GM18867 (cell line): Measurements from ENCODE around the gene RALGAPA2.

ENCODE experiments used
- ATAC-seq: cut with Tn5 transposase; IDR thresholded peaks from one replicate; pipeline ENCODE4 v1.9.1; 2021; ENCODE audit warnings: mild to moderate bottlenecking, moderate library complexity; ENCODE audit not compliant: unreplicated experiment

RALGAPA2 gene

DNA sequence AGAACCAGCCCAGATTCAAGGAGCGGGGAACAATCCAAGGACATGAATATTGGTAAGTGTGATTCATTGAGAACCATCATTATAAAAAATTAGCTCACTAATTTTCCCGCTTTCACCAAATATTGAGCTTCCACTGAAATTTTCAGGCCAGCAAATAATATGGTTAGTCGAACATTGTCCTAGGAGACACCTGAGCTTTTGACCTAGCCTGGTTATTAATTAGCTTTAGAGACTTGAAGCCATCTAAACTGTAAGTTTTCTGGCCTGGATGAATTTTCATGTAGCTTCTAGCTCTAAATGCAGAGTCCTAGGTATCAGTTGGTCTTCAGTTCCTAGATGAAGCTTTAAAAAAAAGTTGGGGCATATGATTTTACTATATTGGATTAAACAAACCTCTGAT is 17.1 kb upstream of the RALGAPA2 start:
- ATAC-seq: no peak

DNA sequence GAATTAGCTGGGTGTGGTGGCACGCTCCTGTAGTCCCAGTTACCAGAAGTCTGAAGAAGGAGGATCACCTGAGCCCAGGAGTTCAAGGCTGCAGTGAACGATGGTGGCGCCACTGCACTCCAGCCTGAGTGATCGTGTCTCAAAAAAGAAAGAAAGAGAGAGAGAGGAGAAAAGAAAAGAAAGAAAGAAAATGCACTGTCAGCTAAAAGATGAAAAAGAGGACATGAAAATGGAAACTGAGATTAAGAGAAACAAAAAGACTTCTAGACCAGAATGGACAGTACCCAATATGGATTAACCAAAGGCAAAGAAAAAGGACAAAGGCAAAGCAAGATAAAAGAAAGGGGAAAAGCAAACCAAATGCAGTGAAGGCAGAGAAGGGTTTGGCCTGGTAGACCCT is 9.0 kb upstream of the RALGAPA2 start:
- ATAC-seq: no peak

GRCh38 chr20:20720158-20720557 is 7.7 kb upstream of the RALGAPA2 start:
- no peak for ATAC-seq

GRCh38 chr20:20719411-20719810 is 7.0 kb upstream of the RALGAPA2 start:
- ATAC-seq: no peak

DNA sequence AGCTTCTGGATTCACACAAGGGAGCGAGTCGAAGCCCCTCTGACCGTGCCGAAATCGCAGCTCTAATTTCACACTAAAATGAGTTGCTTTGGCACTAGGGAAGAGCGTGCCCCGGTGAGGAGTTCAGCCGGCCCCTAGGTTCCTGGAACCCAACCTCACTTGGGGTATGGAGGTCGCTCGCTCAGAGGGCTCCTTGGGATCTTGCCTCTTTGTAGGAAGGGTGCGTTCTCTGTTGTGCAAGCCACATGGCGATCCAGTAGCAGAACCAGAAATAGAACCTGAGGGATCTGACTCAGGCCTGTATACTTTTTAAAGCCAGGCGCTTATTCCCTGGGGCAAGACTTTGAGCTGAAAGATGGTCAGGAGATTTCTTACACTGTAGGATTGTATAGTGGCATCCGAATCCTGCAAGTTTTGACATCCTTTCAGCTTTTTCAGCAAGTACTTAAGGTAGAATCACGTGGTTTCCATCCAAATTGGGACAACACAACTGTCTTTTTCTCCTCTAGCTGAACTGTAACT is 861 bp upstream of the RALGAPA2 start:
- ATAC-seq: no peak

DNA sequence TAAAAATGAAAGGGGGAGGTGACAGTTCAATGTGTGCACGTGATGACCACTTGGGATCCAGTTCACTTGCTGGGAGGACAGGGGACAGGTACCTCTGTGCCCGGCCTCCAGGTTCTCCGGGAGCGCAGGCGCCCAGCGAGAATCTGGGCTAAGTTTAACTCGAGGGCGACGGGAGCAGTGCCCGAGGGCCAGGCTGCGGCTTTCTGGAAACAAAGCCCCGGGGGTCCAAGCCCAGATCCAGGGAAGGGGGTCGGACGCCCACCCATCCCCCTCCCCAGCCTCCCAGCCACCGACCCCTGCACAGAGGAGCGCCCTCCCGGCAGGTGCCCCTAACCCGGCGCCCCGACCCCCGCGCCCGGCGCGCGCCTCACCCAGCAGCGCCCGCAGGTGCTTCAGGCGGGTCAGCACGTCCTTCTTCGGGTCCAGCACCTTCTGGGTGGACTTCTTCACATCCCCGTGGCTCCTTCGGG is 405 bp downstream of the RALGAPA2 start:
- peak; percentile 3 for ATAC-seq

DNA sequence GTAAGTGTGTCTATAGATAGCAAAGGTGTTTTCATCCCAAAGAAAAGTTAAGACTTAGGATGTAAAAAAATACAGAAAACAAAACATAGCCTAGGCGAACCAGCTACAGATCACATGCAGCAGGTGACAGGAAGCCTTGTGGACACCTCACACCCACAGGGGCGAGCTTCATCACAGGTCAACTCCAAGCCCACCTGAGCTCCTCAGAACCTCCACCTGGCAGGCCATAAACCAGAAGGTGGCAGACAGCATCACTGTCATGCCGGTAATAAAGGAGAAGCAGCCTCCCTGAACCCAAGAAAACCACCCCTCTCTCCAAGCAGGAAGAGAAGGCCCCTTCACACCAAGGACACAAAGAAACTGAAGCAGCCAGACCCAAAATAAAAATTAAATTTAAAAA is 1.0 kb downstream of the RALGAPA2 start:
- ATAC-seq: no peak

- no peak for ATAC-seq
Observed at GRCh38 chr20:20710443-20711315, 1.8 kb downstream of the RALGAPA2 start.

DNA sequence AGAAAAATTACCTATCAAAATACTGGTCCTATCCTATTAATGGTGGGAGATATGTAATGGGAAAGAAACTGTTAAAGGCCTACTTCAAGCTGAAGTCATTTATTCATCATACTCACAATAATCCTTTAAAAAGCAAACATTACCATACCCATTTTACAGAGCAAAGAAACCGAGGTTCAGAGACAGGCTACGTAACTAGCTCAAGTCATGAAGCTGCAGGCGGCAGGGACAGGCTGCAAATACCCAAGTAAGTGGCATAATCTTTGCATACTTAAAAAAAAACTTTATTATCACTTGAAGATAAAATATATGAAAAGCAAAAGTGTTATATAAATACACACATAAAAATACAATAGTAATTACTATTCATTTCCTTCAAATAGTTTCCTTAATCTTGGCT is 2.6 kb downstream of the RALGAPA2 start:
- ATAC-seq: no peak

DNA sequence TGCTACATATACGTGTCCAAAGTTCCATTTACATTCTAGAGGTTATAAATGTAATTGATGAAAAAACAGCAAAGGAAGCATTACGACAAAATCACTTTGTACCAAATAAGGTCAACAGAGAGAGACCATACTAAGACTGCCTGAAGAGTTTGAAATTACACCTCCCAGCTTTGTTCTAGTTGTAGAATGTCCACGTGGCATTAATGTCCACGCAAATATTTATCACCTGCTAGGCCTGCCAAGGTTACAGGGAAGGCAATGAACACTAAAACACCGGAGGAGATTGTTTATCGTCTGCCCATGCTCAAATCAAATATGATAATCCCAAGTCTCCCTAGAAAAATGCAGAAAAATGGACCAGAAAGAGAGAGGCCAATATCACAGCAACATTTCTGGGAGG is 6.2 kb downstream of the RALGAPA2 start:
- ATAC-seq: no peak

GRCh38 chr20:20702330-20703245 is 9.9 kb downstream of the RALGAPA2 start:
- ATAC-seq: no peak

GRCh38 chr20:20699917-20700316 is 12.5 kb downstream of the RALGAPA2 start:
- ATAC-seq: no peak

- ATAC-seq: no peak
Observed at GRCh38 chr20:20699144-20699543, 13.3 kb downstream of the RALGAPA2 start.

GRCh38 chr20:20697325-20697845 is 15.1 kb downstream of the RALGAPA2 start:
- ATAC-seq: no peak

GRCh38 chr20:20695250-20695816 is 17.1 kb downstream of the RALGAPA2 start:
- no peak for ATAC-seq

- ATAC-seq: no peak
Observed at GRCh38 chr20:20694591-20694990, 17.9 kb downstream of the RALGAPA2 start.

DNA sequence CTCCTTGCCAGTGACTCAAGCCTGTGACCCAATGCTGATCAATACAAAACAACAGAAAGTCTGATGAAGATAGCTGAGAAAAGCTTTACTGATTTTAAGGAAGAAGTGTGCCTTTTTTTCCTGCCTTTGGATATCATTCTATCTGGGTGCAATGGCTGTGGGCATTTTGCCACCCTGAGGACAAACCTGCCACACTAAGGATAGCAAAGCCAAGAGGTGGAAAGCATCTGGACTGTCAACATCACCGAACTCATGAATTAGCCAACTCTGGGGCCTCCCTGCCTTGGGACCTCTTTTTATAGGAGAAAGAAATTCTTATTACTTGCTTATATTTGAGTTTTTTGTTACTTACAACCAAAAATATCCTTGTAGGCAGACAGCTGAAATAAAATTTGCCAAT is 19.9 kb downstream of the RALGAPA2 start:
- no peak for ATAC-seq

DNA sequence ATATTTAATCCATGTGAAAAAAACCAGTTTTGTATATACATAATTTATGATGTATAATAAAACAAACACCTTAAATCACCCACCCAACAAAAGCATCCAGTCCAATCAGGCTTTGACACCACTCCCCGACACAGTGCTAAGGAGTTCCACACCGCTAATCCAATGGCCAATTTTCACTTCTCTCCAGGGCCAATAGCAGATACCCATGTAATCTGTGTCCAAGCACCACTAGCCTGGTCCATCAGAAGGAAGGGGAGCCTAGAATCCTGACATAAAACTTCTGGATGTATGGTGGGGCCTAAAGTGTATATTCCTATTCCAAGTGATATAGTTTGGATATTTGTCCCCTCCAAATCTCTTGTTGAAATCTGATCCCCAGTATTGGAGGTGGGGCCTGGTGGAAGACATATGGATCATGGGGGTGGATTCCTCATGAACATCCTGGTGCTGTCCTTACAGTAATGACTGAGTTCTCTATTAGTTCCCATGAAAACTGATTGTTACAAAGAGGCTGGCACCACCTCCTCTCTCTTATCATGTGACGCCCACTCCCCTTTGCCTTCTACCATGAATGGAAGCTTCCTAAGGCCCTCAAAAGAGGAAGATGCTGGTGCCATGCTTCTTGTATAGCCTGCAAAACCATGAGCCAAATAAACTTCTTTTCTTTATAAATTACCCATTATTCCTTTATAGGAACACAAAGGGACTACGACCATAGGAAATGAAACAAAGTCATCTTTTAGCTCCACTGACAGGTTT is 20.8 kb downstream of the RALGAPA2 start:
- no peak for ATAC-seq

- peak; percentile 72 for ATAC-seq
Observed at GRCh38 chr20:20690676-20691476, 21.6 kb downstream of the RALGAPA2 start.
